ENCODE results near the gene MAP3K21.

MAP3K21 gene

DNA sequence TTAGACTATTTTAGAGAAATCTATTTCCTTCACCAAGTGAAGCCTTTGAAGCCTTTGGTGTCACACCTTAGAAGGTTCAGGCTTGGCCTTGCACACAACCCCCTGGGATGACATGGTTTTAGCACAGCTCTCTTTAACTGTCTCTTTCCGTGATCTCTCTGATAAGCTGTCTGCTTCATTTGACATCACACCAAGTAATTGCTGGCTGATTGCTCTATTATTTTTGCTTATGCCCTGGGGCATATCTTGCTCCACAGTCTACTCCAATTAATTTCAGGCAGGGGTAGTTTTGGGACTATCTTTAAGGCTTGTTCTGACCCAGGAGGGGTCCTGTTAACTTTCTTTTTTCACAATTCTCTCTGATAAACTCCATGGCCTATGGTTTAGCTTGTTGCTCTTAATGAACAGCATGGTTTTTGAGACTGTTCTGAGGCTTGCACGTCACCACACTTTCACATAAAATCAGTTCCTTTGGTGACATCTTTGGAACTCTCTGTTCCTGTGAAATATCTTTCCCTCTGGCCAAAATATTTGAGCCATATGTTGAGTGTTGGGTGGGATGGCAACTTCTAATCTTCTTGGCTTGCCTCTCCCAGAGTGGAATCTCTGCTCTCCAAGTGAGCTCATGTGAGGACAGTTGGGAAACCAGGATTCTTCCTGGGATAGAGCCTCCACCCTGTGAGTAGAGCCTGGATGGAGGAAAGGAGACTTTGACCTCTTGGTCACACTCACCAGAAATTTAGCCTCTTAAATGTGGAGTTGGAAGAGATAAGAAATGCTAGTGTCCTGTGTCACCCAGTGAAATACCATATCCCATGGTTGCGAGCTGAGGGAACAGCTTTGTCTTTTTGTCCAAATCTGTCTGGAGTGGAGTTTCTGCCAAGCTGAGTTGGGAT lies 63.6 kb downstream of the MAP3K21 start:
- no peak for DNase-seq

DNA sequence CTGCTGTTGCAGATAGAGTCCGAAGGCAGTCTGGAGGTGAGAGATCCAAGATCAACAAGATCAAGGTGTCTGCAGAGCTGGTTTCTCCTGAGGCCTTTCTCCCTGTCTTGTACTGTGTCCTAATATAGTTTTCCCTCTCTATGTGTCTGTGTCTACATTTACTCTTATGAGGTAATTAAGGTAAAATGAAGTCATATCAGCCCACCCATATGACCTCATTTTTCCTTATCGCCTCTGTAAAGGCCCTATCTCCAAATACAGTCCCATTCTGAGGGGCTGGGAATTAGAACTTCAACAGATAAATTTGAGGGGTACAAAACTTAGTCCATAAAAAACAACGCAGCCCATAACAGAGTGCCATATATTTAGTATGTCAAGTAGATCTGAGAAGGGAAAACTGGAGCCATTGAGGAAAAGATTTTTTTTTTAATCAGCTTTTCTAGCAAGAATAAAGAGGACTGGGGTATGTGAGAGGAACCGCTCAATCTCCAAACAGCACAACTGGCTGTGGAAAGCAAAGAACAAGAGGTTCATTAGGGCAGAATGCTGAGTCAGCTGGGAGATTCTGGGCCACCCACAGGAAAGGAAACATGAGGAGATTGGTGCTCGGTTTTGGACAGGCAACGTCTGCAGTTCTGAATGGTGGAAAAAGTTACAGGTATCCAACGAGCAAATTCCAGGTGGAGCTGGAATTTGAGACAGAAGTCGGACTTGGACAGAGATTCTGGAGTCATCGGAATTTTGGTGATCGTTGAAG lies 65.7 kb downstream of the MAP3K21 start:
- no peak for DNase-seq

DNA sequence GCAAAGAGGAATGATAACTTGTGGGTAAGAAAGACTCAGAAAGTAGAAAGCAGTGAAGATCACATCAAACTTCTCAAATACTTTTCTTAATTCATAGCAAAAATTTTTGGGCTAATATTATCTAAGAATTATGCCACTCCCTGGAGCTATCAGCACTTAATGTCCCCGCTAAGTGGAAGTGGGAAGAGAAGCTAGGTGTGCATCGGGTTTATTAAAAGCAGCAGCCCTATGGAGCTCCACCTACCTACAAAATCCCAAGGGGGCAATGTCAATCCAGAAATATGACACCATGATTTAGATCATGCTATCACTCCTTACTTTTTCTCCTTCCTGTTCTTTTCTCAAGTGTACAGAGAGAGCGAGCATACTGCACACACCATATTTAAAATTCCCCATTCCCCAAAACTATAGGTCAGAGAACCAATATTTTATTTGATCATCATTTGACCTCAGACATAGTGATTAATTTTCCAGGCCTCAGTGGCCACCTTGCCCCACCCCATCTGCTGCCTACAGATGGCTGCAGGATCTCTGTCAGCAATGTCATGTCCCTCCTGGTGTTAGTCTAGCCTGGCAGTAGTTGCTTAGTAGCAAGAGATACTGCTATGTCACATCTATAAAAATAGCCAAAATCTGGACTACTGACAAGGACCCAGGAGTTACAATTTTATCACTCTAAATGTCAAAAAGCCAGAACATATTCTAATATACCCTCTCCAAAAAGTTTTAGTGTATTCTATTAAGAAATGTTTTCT lies 66.6 kb downstream of the MAP3K21 start:
- no peak for DNase-seq

DNA sequence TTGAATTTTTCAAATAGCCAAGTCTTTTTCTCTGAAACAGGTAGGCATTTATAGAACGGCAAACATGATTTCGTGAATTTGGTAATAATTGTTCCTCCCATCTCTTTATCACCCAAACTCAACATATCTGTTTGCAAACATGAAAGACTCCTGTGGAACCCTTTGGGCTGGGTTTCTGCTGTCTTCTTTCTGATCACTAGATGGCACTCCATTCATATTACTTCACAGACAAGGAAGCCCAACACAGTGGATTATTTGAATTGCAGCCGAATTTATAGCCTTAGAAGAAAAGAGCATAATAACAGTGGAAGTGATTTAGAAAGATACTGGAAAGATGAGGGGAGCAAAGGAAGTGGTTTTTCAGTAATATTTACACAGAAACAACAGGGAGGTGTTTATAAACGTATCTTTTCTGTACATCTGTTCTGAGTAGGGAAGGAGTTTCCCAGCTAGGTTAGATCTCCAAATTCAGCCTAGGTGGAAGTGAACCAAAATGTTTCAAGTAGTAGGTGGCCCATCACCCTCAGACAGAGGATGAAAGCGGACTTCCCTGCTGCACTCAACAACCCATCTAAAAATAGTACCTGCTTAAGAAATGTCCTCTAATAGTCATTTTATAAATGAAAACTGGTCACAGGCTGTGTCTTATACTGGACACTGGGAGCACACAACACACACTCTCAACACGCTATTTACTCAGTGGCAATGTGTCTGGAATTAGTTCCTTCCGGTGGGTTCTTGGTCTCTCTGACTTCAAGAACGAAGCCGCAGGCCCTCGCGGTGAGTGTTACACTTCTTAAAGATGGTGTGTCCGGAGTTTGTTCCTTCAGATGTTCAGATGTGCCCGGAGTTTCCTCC lies 67.6 kb downstream of the MAP3K21 start:
- no peak for DNase-seq

DNA sequence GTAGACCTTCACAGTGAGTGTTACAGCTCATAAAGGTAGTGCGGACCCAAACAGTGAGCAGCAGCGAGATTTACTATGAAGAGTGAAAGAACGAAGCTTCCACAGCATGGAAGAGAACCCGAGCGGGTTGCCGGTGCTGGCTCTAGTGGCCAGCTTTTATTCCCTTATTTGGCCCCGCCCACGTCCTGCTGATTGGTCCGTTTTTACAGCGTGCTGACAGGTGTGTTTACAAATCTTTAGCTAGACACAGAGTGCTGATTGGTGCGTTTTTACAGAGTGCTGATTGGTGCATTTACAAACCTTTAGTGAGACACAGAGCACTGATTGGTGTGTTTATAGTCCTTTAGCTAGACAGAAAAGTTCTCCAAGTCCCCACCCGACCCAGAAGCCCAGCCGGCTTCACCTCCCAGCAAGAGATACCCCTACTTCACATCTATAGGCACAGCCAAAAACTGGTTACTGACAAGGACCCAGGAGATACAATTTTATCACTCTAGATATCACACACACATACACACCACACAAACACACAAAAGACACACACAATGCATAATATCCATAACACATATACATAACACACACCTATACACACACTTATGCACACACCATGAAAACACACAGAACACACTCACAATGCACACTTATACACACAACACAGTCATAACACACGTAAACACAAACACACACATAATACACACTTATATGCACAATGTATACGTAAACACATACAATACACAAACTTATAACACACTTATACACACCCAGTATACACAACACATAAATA lies 68.5 kb downstream of the MAP3K21 start:
- DNase-seq, result no peak

DNA sequence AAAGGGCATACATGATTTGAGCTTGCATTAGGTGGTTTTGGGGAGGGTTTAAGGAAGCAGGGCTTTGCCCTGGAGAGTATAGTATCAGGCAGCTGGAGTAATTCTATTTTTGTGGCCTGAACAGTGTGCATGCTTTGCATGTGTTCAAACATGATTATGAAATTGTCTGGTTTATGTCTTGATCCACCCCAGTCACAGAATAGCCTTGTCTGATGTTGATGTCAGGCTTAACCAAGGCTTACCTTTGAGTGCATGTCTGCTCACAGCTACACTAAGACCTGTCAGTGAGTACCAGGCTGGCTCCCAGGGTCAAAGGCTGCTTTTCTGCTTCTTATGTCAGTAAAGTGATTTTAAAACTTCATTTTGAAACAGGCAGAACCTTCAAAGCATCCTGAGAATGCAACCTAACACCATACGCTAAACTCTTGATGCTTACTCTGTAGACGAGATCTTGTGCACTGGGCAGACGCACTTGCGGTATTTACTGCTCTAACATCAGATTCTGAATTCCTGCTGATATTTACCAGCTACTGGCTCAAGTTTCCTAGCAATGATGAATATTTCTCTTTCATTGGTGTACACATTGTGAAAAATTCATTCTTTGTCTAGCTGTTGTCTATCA lies 78.9 kb downstream of the MAP3K21 start:
- no peak for DNase-seq

DNA sequence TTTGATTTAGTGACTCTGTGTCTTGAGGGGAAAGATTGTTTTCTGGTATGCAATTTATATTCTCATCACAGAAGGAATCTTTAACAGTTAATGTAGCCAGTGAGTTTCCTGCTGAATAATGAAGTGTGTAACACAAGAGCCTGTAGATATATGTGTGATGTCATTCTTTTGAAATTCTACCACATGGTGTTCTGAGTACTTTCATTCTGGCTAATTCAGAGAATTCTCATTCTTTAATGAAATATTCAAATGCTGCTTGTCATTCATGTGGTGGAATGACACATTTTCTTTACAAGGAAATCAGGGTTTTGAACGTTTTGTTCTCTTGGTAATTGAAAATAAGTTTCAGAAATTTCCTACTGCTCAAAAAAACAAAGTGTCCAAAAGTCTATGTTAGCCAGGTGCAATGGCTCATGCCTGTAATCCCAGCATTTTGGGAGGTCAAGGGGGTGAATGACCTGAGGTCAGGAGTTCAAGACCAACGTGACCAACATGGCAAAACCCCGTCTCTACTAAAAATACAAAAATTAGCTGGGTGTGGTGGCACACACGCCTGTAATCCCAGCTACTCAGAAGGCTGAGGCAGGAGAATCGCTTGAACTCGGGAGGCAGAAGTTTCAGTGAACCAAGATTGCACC lies 79.6 kb downstream of the MAP3K21 start:
- DNase-seq, result no peak

DNA sequence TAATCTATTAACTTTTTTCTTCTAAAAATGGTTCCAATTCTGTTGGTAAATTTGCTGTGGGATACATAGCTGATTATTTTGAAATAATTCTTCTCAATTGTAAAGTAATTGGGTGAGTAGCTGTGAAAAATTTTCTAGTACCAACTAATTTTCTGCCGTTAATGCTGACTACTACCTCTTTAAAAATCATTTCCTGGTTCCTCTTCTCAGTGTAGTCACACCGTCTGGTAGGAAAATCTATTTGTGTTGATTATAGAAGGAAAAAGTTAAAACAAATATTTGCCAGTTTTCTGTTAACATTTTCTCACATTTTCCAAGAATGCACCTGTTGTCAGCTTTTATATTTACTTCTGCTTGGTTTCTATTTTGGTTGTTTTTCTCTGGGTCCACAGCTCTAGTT lies 82.0 kb downstream of the MAP3K21 start:
- no peak for DNase-seq

DNA sequence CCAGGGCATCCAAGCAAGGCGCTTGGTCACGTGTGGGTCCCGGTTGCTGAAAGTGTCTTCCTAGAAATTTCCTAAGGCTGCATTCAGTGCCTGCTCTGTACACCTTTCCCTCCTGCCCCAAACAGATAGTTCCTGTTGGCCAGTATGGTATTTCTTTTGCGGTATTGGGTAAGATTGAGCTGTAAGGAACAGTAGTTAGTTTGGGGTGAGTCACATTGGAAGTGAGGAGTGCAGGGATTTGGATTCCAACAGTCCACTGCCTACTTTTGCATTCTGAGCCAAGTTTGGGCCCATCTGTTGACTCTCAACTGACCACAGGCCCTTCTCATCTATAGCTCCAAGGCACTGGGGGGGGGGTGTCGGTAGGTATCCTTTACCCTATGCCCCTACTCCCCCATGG lies 83.4 kb downstream of the MAP3K21 start:
- no peak for DNase-seq

DNA sequence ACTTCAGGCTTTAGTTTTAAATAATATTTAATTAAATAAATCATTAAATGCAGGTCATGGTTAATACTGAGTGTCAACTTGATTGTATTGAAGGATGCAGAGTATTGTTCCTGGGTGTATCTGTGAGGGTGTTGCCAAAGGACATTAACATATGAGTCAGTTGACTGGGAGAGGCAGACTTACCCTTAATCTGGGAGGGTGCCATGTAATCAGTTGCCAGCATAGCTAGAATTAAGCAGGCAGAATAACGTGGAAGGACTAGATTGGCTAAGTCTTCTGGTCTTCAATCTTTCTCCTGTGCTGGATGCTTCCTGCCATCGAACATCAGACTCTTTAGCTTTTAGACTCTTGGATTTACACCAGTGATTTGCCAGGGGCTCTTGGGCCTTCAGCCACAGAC lies 85.3 kb downstream of the MAP3K21 start:
- DNase-seq, result no peak

DNA sequence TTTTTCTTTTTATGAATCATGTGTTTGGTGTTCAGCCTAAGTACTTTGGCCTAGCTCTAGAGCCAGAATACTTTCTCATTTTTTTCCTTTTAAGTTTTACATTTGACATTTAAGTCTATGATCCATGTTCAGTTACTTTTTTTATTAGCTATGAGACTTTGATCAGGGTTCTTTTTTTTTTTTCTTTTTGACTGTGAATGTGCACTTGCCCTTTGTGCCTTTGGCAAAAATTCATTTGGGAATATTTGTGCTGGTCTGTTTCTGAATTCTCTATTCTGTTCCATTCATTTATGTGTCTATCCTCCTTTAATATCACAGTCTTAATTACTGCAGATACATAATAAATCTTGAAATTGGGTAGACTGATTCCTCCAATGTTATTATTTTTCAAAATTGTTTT lies 93.8 kb downstream of the MAP3K21 start:
- no peak for DNase-seq

DNA sequence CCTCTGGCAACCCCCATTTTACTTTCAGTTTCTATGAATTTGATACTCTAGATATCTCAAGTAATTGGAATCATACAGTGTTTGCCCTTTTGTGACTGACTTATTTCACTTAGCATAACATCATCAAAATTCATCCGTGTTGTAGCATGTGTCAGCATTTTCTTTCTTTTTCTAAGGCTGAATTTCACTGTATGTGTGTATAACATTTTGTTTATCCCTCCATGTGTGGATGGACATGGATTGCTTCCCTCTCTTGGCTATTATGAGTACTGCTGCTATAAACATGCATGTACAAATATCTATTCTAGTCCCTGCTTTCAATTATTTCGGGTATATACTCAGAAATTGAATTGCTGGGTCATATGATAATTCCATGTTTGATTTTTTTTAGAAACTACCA lies 97.3 kb downstream of the MAP3K21 start:
- no peak for DNase-seq

DNA sequence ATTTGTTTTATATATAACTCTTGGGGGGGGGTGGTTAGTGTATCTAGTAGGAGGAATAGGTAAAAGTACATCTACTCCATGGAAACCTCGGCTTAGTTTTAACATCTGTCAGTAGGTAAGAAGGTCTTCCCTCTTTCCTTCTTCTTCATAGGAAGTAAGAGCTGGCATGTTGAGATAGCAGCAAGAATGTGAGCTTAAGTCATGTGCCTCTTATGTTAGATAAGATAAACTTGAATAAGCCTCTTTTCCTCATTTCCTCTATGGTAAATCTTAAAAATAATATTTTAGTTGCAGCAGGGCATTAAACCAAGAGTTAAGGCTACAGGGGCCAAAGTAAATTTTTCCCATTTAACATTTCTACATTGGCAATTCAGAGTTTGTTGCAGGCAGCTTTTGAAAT lies 100.4 kb downstream of the MAP3K21 start:
- DNase-seq, result no peak

DNA sequence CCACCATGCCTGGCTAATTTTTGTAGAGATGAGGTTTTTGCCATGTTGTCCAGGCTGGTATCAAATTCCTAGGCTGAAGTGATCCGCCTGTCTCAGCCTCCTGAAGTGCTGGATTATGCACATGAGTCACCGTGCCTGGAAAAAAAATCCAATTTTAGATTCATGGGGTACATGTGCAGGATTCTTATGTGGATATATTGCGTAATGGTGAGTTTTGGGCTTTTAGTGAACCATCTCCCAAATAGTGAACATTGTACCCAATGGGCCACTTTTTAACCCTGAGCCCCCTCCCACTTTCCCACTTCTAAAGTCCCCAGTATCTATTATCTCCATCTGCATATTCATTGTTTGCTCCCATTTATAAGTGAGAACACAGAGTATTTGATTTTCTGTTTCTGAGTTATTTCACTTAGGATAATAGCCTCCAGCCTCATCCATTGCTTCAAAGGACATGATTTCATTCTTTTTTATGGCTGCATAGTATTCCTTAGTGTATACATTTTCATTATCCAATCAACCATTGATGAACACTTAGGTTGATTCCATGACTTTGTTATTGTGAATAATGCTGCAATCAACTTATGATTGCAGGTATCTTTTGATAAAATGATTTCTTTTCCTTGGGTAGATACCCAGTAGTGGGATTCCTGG lies 104.4 kb downstream of the MAP3K21 start:
- no peak for DNase-seq

DNA sequence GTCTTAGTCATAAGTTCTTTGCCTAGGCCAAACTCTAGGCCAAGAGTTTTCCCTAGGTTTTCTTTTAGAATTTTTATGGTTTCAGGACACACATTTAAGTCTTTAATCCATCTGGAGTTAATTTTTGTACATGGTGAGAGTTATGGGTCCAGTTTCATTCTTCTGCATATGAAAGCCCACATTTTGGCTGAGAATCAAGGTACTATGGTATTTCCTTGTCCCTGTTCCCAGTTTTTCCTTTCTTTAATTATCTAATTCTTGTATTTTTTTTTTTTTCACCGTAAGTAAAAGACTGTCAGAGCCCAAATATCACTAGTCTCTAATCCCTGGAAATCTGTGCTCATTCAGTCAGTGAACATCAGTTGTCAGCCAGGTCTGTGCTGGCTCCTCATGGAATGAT lies 105.4 kb downstream of the MAP3K21 start:
- no peak for DNase-seq

DNA sequence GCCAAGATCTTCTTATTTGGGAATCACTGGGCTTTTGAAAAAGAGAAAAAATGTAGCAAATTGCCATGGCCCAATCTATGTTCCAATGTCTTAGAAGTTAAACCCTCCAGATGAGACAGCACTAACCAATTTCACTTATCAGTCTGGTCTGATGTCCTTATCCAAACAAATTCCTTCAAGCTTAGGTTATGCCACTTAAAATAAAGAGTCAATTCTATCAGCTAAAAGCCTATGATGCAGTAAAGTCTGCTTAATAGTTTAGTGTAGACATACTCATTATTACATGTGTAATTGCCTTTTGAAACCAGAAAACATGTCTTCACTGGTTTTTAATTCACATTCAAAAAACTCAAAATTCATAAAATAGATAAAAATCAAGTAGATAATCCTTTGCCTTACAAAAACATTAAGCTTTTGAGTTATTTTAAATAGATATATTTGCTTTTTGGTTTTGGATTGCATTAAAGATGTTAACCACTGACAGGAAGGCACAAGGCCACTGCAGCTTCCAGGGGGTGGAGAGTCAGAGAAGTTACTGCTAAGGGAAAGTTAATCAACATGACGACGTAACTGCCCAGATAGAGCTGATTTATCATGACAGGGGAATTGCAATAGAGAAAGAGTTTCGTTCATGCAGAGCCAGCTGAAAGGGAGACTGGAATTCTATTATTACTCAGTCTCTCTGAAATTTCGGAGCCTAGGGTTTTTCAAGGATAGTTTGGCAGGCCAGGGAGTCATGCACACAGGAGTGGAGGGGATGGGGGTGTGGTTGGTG lies 106.1 kb downstream of the MAP3K21 start:
- no peak for DNase-seq
